NT2/D1 (cell line): ENCODE data around the gene TACC3.

Source experiments
- SUZ12 ChIP-seq: IDR thresholded peaks from 2 replicates; pipeline ENCODE4 v1.6.1; 2011; ENCODE audit not compliant: insufficient read length, insufficient read depth; ENCODE audit errors: extremely low read depth
- YY1 ChIP-seq: IDR thresholded peaks from 2 replicates; pipeline ENCODE4 v1.6.1; 2011; ENCODE audit not compliant: insufficient read length, insufficient read depth
- ZNF274 ChIP-seq: IDR thresholded peaks from 2 replicates; pipeline ENCODE4 v1.6.1; 2011; ENCODE audit warnings: mild to moderate bottlenecking, low read depth, low read length

DNA sequence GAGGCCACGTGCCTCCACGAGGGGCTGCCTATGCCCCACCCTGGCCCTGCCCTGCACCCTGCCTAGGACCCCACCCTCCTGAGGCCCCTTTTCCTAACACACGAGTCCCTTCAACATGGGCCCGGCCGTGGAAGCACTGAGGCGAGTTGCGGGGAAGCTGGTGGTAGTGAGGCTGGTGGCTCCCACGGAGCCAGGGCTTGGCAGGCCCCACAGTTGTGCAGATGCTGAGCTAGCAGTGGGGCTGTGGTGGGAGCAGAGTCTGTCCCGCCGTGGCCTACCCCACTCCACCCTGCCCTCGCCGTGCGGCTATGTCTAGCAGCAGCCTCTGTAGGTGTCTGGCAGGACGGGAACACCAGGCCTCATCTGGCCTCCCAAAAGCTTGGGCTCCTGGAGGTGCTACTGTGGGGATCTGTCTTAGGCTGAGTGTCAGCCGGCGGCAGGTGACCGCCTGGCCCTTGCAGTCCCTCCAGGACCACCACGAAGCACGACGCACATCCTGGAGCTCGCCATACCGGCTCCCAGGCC is 18.8 kb downstream of the TACC3 start:
- TF ChIP-seq ZNF274 (no peak), SUZ12 (no peak), YY1 (no peak)
